Measurements from ENCODE around the gene SBSN.
A peak's percentile ranks its signal among the peaks of the same experiment; 100 is the strongest.
"Not testable (repeated sequence)": the region's sequence is repeated elsewhere in the genome, so short reads cannot be mapped to it uniquely, and the experiment has no call there.

SBSN gene

GRCh38 chr19:35502751-35503150 lies 25.4 kb downstream of the SBSN start:
- DNase-seq = no peak

DNA sequence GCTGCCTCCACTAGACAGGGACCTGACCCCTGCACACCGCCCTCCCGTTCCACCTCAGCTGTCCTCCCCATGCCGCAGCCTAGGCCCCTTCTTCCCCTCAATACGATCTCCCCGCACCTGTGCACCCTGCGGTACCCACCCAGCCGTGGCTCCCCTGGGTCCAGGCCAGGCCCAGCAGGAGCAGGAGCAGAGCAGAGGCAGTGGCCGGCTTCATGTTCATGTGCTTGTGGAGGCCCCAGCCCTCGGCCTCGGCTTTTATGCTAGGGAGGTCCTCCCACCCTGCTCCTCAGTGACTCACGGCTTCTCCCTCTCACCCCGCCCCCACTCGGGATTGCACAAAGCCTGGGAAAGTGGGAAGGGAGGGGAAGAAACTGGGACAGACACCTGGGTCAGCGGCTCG lies 26.4 kb downstream of the SBSN start:
- no peak for DNase-seq

DNA sequence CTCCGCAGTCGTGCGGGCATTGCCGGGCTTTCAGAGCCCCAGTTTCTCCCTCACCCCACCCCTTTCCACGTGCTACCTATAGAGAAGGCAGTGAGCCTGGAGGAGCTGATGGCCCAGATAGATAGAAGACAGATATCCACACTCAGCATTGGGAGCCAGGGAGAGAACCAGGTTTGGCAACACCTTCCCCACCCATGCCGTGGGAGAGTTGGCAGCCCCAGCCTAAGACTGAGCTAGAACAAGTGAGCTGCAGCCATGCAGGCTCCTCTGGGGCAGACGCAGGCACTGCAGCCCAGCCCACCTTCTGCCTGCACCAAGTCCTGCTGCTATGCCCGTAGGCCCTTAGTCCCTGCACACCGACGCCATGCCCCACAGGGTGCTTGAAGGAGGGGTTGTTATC lies 27.5 kb downstream of the SBSN start:
- no peak for DNase-seq

DNA sequence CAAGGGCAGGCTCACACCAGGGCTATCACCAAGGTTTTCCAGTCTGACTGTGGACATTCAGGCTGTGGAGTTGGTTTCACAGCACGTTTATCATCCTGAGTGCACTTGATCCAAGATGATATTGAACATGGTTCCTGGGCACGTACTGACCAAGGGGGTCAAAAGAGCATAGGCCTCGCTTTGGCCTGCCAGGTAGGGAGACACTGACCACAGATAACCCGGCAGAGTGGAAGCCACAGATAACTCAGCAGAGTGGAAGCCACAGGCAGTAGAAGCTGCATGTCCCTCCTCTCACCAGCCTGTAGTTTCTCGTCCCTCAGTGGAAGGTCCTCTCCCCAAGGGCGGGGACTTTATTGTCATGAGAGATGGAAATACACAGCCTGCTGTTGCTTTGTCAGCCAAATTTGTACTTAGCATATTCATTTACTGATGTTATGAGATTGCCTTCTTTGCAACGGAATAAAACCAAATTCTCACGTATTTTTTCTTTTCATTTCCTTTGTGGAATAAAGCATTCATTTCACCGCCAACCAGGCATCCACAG lies 29.1 kb downstream of the SBSN start:
- no peak for DNase-seq

GRCh38 chr19:35498220-35498619 lies 29.9 kb downstream of the SBSN start:
- no peak for DNase-seq

DNA sequence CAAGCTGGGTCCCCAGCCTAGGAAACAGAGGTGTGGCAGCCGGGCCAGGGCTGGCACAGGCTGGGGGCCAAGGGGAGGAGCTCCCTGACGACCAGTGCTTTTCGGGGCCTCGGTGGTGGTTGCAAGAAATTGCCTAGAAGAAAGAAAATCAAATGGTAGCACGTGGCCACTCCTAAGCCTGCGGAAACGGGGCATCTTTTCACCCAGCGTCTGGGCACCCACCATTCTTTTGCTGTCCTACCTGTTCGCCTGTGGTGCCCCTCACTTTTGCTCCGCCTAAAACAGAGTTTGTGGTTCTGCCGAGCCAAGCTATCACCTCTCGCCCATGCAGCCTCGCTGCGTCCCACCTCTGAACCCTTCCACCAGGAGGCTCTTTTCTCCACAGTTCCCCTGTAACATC lies 30.7 kb downstream of the SBSN start:
- DNase-seq = no peak

- DNase-seq = peak; percentile 84
Measured at GRCh38 chr19:35495107-35496064, 32.7 kb downstream of the SBSN start.

GRCh38 chr19:35493971-35494370 lies 34.1 kb downstream of the SBSN start:
- DNase-seq = no peak

DNA sequence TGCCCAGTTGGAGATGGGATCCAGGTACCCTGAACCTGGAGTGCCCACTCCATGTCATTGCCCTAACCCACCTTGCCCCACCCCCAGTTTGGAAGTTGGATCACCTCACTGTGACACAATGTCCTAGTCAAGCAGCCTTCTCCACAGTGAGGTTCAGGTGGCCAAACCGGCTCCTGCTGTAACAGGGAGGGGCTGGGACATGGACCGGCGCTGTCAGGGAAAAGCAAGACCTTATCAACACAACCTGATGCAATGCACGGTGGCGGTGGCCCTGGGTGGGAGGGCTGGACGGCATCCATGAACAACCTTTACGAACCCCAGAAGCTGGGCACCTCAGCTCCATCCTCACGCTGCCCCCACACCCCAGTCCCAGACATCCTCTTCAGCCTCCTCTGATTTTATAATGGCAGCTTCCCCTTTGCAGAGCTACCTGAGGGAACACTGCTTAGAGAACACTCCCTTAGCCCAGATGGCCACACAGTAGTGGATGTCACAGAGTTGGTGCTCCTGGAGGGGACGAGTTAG lies 36.2 kb downstream of the SBSN start:
- no peak for DNase-seq

DNA sequence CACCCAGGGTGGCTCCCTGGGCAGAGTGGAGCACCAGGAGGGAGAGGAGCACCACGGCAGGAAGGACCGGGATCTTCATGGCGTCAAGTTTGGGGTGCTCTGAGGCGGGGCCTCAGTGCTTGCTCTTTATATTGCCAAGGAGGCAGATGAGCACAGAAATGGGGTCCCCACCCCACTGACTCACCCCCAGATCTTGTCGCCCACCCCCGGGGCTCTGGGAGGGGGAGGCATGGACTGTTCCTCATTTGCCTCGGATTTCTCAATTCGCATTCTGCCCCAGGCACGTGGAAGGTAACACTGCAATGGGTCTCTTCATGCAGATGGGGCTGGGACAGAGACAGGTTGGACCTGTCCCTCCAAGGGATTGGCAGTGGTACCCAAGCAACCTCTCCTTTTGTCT lies 37.7 kb downstream of the SBSN start, which contains the start of gene KRTDAP:
Gene KRTDAP, minus strand, starts transcription at position 101 of the 400 bp plus-strand sequence. Its CDS starts 22 bp downstream, at position 79.
- no peak for DNase-seq

GRCh38 chr19:35488677-35489076 lies 39.4 kb downstream of the SBSN start:
- DNase-seq = no peak

DNA sequence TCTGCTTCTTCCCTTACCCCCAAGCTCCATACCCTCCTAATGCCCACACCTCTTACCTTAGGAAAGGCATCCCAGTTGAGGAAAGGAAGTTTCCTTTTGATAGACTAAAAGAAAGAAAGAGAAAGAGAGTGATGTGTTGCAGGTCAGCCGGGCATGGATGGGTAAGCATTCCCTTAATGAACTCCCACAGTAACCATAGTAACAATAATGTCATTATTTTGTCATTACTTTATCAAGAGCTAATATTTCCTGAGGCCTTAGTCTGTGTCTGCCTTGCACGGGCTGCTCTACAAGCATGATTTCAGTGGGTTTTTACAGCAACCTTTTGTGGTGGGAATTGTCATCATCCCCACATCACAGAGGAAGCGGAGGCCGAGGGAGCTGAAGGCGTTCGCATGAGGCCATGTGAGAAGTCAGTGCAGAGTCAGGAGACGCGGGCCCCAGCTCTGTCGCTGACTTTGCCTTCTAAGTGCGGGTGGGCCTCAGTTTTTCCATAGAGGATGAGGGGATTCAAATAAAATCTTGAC lies 40.4 kb downstream of the SBSN start:
- no peak for DNase-seq

- DNase-seq = no peak
Measured at GRCh38 chr19:35486268-35486708, 41.8 kb downstream of the SBSN start.

GRCh38 chr19:35484252-35485036 lies 43.7 kb downstream of the SBSN start:
- DNase-seq = no peak

GRCh38 chr19:35483089-35483488 lies 45.0 kb downstream of the SBSN start:
- DNase-seq = no peak

GRCh38 chr19:35478794-35479677 lies 49.1 kb downstream of the SBSN start:
- DNase-seq = no peak

GRCh38 chr19:35476149-35476548 lies 52.0 kb downstream of the SBSN start:
- DNase-seq = no peak

DNA sequence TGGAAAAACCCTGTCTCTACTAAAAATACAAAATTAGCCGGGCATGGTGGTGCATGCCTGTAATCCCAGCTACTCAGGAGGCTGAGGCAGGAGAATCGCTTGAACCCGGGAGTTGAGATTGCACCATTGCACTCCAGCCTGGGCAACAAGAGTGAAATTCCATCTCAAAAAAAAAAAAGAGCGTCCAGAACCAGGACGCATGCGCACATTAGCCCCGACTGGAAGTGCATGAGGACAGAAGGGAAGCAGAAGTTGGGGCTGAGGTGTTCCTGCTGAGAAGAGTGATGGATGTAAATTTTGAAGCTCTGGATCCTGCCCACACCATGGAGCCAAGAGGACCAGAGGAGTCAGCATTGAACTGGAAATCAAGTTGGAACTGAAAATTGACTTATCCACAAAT lies 53.5 kb downstream of the SBSN start:
- DNase-seq = not testable (repeated sequence)

DNA sequence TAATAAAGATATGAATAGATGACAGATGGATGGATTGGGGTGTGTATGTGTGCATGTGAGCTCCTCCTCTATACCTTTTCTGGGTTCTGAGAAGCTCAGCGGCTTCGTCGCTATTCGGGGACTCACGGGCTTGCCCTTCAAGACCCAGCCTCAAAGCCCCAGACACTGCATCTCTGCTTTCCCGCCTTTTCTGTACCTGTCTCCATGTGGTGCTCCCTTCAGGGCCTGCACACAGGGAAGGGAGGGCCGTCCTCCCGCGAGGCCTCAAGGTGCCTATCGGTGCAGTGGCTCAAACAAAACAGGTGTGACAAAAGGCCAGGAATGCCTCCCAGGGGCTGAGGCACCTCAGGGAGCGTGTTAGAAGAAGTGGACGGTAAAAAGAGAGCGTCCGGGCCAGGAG lies 54.0 kb downstream of the SBSN start:
- DNase-seq = no peak
